ENCODE results near the gene CWC25.

CWC25 gene

DNA sequence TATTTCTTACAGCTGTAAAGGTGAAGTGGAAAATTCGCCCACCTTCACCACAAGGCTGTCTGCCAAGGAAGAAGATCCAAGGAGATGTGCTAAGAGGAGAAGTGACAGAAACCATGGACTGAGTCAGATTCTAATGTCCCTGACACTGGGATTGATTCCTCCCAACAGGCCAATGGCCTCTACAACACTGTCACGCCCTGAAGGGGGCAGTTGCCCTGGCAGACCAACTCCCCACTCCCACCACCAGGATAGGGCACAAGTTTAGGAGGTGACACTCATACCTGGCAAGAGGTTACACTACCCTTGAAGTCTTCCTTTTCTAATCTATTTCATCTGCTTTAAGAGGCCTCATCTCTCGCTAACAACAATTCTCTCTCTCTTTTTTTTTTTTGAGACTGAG is 41.9 kb downstream of the CWC25 start:
- H3K27me3 ChIP-seq (ENCODE audit: insufficient read depth, low read length): no peaks in the 10 kb centered on the region
- no peak overlapping the region for H3K4me3 ChIP-seq (ENCODE audit: low read depth, low read length)
- H3K79me2 ChIP-seq (ENCODE audit: control insufficient read depth, insufficient read depth, low read length, unreplicated experiment): peaks cover 13% of the 10 kb centered on the region
- peaks cover 27% of the 10 kb centered on the region; the same call in 1 of the 2 replicates for H3K36me3 ChIP-seq (ENCODE audit: insufficient read depth, low read length)
- H2AFZ ChIP-seq (ENCODE audit: low read length, unreplicated experiment): no peak overlapping the region
- no peaks in the 10 kb centered on the region for H3K4me1 ChIP-seq (ENCODE audit: control insufficient read depth, insufficient read depth, low read length, unreplicated experiment)
- H3K27ac ChIP-seq (ENCODE audit: low read depth, low read length): no peak overlapping the region

- Histone ChIP-seq H2AFZ (ENCODE audit: low read length, unreplicated experiment) (no peak overlapping the region), H3K4me3 (ENCODE audit: low read depth, low read length) (no peak overlapping the region), H3K79me2 (ENCODE audit: control insufficient read depth, insufficient read depth, low read length, unreplicated experiment) (no peaks in the 10 kb centered on the region), H3K36me3 (ENCODE audit: insufficient read depth, low read length) (peaks cover 22% of the 10 kb centered on the region; the same call in 1 of the 2 replicates), H3K27me3 (ENCODE audit: insufficient read depth, low read length) (no peaks in the 10 kb centered on the region), H3K4me1 (ENCODE audit: control insufficient read depth, insufficient read depth, low read length, unreplicated experiment) (no peaks in the 10 kb centered on the region), H3K27ac (ENCODE audit: low read depth, low read length) (no peak overlapping the region)
Measured at GRCh38 chr17:38779965-38780752, 45.0 kb downstream of the CWC25 start.

GRCh38 chr17:38777641-38778250 is 47.4 kb downstream of the CWC25 start:
- Histone ChIP-seq H3K4me3 (ENCODE audit: low read depth, low read length) (no peak overlapping the region), H3K4me1 (ENCODE audit: control insufficient read depth, insufficient read depth, low read length, unreplicated experiment) (no peaks in the 10 kb centered on the region), H2AFZ (ENCODE audit: low read length, unreplicated experiment) (no peak overlapping the region), H3K27me3 (ENCODE audit: insufficient read depth, low read length) (no peaks in the 10 kb centered on the region), H3K36me3 (ENCODE audit: insufficient read depth, low read length) (peaks cover 21% of the 10 kb centered on the region; the same call in 1 of the 2 replicates), H3K79me2 (ENCODE audit: control insufficient read depth, insufficient read depth, low read length, unreplicated experiment) (no peaks in the 10 kb centered on the region), H3K27ac (ENCODE audit: low read depth, low read length) (no peak overlapping the region)

GRCh38 chr17:38773258-38773657 is 51.9 kb downstream of the CWC25 start:
- H3K27ac ChIP-seq (ENCODE audit: low read depth, low read length): no peak overlapping the region
- peaks cover 24% of the 10 kb centered on the region for H3K36me3 ChIP-seq (ENCODE audit: insufficient read depth, low read length)

DNA sequence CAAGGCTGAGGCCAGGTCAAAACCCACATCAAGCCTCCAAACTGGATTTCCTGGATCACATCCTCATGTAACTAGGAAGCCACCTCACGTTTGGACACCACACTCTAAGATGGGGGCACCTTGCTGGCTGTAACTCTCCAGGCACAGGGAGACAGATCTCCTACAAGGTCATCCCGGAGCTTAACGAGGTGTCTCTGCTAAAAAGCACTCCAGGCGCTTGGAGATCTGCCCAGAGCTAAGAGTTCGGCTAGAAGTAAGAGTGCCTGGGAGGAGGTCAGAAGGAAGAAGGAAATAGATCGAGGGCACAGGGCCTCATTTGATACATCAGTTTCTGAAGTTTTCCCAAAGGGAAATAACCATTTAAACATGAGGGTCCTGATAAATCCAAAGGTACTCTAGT is 56.7 kb downstream of the CWC25 start:
- Histone ChIP-seq H3K79me2 (ENCODE audit: control insufficient read depth, insufficient read depth, low read length, unreplicated experiment) (no peaks in the 10 kb centered on the region), H3K36me3 (ENCODE audit: insufficient read depth, low read length) (peaks cover 28% of the 10 kb centered on the region), H2AFZ (ENCODE audit: low read length, unreplicated experiment) (no peak overlapping the region), H3K27me3 (ENCODE audit: insufficient read depth, low read length) (no peaks in the 10 kb centered on the region), H3K4me3 (ENCODE audit: low read depth, low read length) (no peak overlapping the region), H3K4me1 (ENCODE audit: control insufficient read depth, insufficient read depth, low read length, unreplicated experiment) (no peaks in the 10 kb centered on the region), H3K27ac (ENCODE audit: low read depth, low read length) (no peak overlapping the region)

More at GRCh38 chr17:38773258-38773657, 51.9 kb downstream of the CWC25 start:
- no peak overlapping the region for H3K4me3 ChIP-seq (ENCODE audit: low read depth, low read length)
- H3K79me2 ChIP-seq (ENCODE audit: control insufficient read depth, insufficient read depth, low read length, unreplicated experiment): no peaks in the 10 kb centered on the region
- no peaks in the 10 kb centered on the region for H3K27me3 ChIP-seq (ENCODE audit: insufficient read depth, low read length)
- H2AFZ ChIP-seq (ENCODE audit: low read length, unreplicated experiment): no peak overlapping the region
- no peaks in the 10 kb centered on the region for H3K4me1 ChIP-seq (ENCODE audit: control insufficient read depth, insufficient read depth, low read length, unreplicated experiment)

DNA sequence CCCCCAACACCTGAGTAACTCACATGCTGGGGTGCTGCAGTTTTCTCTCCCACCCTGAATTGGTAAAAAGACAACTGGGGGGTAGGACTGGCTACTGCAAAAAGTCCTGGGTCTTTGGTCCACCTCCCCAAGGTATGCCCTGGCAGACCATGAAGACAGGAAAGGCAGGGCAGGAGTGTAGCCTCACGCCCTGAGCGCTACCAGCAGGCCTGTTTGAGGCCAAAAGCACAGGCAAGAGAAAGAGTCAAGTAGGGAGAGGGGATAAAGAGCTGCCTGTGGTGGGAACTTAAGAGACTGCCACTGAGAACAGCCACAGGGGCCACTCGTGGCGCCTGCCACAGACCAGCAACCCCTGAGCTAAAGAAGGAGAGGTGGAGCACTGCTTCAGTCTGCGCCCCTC is 58.8 kb downstream of the CWC25 start:
- Histone ChIP-seq H3K27me3 (ENCODE audit: insufficient read depth, low read length) (no peaks in the 10 kb centered on the region), H3K27ac (ENCODE audit: low read depth, low read length) (no peak overlapping the region), H3K4me1 (ENCODE audit: control insufficient read depth, insufficient read depth, low read length, unreplicated experiment) (no peaks in the 10 kb centered on the region), H2AFZ (ENCODE audit: low read length, unreplicated experiment) (no peak overlapping the region), H3K79me2 (ENCODE audit: control insufficient read depth, insufficient read depth, low read length, unreplicated experiment) (no peaks in the 10 kb centered on the region), H3K4me3 (ENCODE audit: low read depth, low read length) (no peak overlapping the region), H3K36me3 (ENCODE audit: insufficient read depth, low read length) (peaks cover 15% of the 10 kb centered on the region; the same call in 1 of the 2 replicates)

DNA sequence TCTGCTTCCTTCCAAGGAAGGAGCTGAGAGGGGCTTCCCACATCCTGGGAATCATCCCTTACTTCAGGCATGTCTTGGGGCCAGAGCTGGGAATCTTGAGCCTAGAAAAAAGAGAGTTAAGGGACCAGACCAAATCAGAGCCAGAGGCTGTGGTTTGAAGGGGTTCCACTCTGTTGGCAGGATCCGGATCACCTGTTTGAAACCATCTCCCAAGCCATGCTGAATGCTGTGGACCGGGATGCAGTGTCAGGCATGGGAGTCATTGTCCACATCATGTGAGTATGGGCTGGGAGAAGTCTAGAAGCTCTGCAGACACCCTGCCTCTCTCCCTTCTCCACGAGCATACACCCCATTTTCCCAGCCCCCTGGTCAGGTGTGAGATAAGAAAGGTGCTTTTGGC is 62.9 kb downstream of the CWC25 start:
- Histone ChIP-seq H3K27ac (ENCODE audit: low read depth, low read length) (no peak overlapping the region), H3K4me3 (ENCODE audit: low read depth, low read length) (no peak overlapping the region), H3K36me3 (ENCODE audit: insufficient read depth, low read length) (peaks cover 20% of the 10 kb centered on the region), H3K4me1 (ENCODE audit: control insufficient read depth, insufficient read depth, low read length, unreplicated experiment) (no peaks in the 10 kb centered on the region), H2AFZ (ENCODE audit: low read length, unreplicated experiment) (no peak overlapping the region), H3K79me2 (ENCODE audit: control insufficient read depth, insufficient read depth, low read length, unreplicated experiment) (no peaks in the 10 kb centered on the region), H3K27me3 (ENCODE audit: insufficient read depth, low read length) (no peaks in the 10 kb centered on the region)

DNA sequence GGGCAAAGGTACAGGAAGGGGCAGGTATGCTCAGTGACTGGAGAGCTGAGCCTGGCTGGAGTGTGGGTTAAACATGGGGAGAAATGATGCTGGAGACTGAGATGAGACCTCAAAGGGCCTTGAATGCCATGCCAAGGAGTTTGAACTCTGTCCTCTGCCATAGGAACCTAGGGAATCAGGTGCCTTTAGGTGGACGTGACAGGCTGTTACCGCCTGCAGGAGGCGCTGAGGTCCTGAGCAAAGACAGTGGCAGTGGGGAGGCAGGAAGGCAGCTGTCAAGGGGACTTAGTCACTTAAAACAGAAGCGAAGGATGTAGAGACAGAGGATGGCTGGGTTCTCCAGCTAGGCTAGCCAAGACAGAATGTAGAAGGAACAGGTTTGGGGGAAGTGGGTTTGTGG is 63.5 kb downstream of the CWC25 start:
- Histone ChIP-seq H3K4me3 (ENCODE audit: low read depth, low read length) (no peak overlapping the region), H3K27me3 (ENCODE audit: insufficient read depth, low read length) (no peaks in the 10 kb centered on the region), H3K27ac (ENCODE audit: low read depth, low read length) (no peak overlapping the region), H2AFZ (ENCODE audit: low read length, unreplicated experiment) (no peak overlapping the region), H3K36me3 (ENCODE audit: insufficient read depth, low read length) (peaks cover 20% of the 10 kb centered on the region), H3K4me1 (ENCODE audit: control insufficient read depth, insufficient read depth, low read length, unreplicated experiment) (no peaks in the 10 kb centered on the region), H3K79me2 (ENCODE audit: control insufficient read depth, insufficient read depth, low read length, unreplicated experiment) (no peaks in the 10 kb centered on the region)

GRCh38 chr17:38753071-38753506 is 72.0 kb downstream of the CWC25 start:
- Histone ChIP-seq H3K79me2 (ENCODE audit: control insufficient read depth, insufficient read depth, low read length, unreplicated experiment) (peaks cover 26% of the 10 kb centered on the region), H2AFZ (ENCODE audit: low read length, unreplicated experiment) (peak overlapping the region; percentile 32), H3K4me3 (ENCODE audit: low read depth, low read length) (peak overlapping the region; percentile 87), H3K27ac (ENCODE audit: low read depth, low read length) (peak overlapping the region; percentile 57), H3K4me1 (ENCODE audit: control insufficient read depth, insufficient read depth, low read length, unreplicated experiment) (peaks cover 16% of the 10 kb centered on the region), H3K36me3 (ENCODE audit: insufficient read depth, low read length) (peaks cover 12% of the 10 kb centered on the region), H3K27me3 (ENCODE audit: insufficient read depth, low read length) (no peaks in the 10 kb centered on the region)

DNA sequence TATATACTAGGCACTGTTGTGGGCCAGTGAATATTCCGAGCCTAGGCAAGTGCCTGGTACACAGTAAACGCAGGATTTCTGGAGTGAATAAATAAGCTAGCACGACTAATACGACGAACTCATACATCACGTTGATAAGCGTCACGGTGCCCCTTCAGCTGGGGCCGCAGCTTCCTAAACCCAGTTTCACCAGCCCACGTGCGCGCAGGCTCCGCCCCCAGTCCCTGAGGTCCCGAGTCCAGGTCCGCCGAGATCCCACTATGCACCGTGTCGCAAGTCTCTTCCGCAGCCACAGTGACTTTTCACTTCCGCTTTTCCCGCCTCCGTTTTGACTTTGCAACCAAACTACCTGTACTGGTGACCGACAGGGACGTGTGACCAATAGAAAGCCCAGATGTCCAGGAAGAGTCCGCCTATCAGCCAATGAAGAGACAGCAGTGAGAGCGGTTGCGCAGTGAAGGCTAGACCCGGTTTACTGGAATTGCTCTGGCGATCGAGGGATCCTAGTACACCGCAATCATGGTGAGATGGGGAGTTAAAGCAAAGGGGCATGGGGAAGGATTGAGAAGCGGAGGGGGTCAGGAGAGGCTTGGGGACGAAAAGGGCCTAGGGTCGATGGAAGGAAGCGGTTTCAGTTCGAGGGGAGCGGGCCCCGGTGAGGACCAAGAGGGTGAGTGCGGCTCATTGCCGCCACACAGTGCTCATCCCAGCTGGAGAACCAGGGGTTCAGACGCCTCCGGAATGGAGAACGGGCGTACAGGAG is 72.6 kb downstream of the CWC25 start, which contains the start of gene PSMB3:
TSS of gene PSMB3 (plus strand) at position 434 of the 763 bp plus-strand sequence. CDS start at position 520, 86 bp downstream.
- H3K27ac ChIP-seq (ENCODE audit: low read depth, low read length): peak within 1 kb of the TSS; percentile 62
- H3K36me3 ChIP-seq (ENCODE audit: insufficient read depth, low read length): peaks cover 12% of the 10 kb centered on the region
- H2AFZ ChIP-seq (ENCODE audit: low read length, unreplicated experiment): peak within 1 kb of the TSS; percentile 76
- peaks cover 31% of the 10 kb centered on the region for H3K79me2 ChIP-seq (ENCODE audit: control insufficient read depth, insufficient read depth, low read length, unreplicated experiment)
- H3K27me3 ChIP-seq (ENCODE audit: insufficient read depth, low read length): no peaks in the 10 kb centered on the region
- peaks cover 16% of the 10 kb centered on the region for H3K4me1 ChIP-seq (ENCODE audit: control insufficient read depth, insufficient read depth, low read length, unreplicated experiment)
- H3K4me3 ChIP-seq (ENCODE audit: low read depth, low read length): peak within 1 kb of the TSS; percentile 87
